ENCODE results near the gene INTS11.

Gene INTS11

GRCh38 chr1:1357871-1358432, 33.5 kb upstream of the INTS11 start:
- DNase-seq = no peak

- DNase-seq = no peak
Observed at GRCh38 chr1:1356796-1357401, 32.4 kb upstream of the INTS11 start.

- no peak for DNase-seq
Observed at GRCh38 chr1:1356166-1356795, 31.8 kb upstream of the INTS11 start.

GRCh38 chr1:1355416-1355815, 31.0 kb upstream of the INTS11 start:
- DNase-seq = no peak

- DNase-seq = no peak
Observed at GRCh38 chr1:1354271-1355247, 30.1 kb upstream of the INTS11 start.

- DNase-seq = no peak
Observed at GRCh38 chr1:1353389-1354151, 29.1 kb upstream of the INTS11 start.

- DNase-seq = no peak
Observed at GRCh38 chr1:1352786-1353388, 28.4 kb upstream of the INTS11 start.

- DNase-seq = no peak
Observed at GRCh38 chr1:1351511-1352427, 27.3 kb upstream of the INTS11 start.

- peak; percentile 72 for DNase-seq
Observed at GRCh38 chr1:1349256-1350012, 25.0 kb upstream of the INTS11 start, which contains the start of gene DVL1. Gene DVL1, minus strand, starts transcription at chr1:1349418. Its CDS starts 353 bp downstream, at chr1:1349065.

GRCh38 chr1:1348420-1349255, 24.2 kb upstream of the INTS11 start:
- no peak for DNase-seq

- no peak for DNase-seq
Observed at GRCh38 chr1:1347663-1348419, 23.4 kb upstream of the INTS11 start.

GRCh38 chr1:1347026-1347595, 22.7 kb upstream of the INTS11 start:
- DNase-seq = no peak

GRCh38 chr1:1346501-1346890, 22.0 kb upstream of the INTS11 start:
- no peak for DNase-seq

GRCh38 chr1:1345860-1346500, 21.5 kb upstream of the INTS11 start:
- no peak for DNase-seq

GRCh38 chr1:1345384-1345783, 20.9 kb upstream of the INTS11 start:
- no peak for DNase-seq

GRCh38 chr1:1344655-1345361, 20.3 kb upstream of the INTS11 start:
- DNase-seq = no peak

Measured in CD4-positive, alpha-beta T cell treated with Interleukin-15 for 1 hour (primary cell).